LNCaP clone FGC (cell line): Measurements from ENCODE around the gene FKBP7.
"Not testable (repeated sequence)": the region's sequence is repeated elsewhere in the genome, so short reads cannot be mapped to it uniquely, and the experiment has no call there.

Experiments
- DNase-seq: peaks from one replicate; pipeline ENCODE4 v3.0.0-alpha.2; 2011; ENCODE audit warnings: low read depth
- H3K4me3 ChIP-seq: 2 replicates; pipeline ENCODE4 v1.5.1; 2011; ENCODE audit warnings: mild to moderate bottlenecking, low read depth, low read length, control low read depth
- CTCF ChIP-seq: IDR thresholded peaks from 2 replicates; pipeline ENCODE4 v1.5.1; 2012; ENCODE audit warnings: mild to moderate bottlenecking; ENCODE audit not compliant: control insufficient read depth, insufficient read depth; ENCODE audit errors: extremely low read depth

FKBP7 gene

GRCh38 chr2:178478439-178479274 is at the start of gene FKBP7:
Gene FKBP7, minus strand, starts transcription at chr2:178478600. Its CDS starts 101 bp downstream, at chr2:178478499.
- peak within 1 kb of the TSS; percentile 74 for H3K4me3 ChIP-seq
- peak; percentile 65 for TF ChIP-seq CTCF
- DNase-seq = no peak

DNA sequence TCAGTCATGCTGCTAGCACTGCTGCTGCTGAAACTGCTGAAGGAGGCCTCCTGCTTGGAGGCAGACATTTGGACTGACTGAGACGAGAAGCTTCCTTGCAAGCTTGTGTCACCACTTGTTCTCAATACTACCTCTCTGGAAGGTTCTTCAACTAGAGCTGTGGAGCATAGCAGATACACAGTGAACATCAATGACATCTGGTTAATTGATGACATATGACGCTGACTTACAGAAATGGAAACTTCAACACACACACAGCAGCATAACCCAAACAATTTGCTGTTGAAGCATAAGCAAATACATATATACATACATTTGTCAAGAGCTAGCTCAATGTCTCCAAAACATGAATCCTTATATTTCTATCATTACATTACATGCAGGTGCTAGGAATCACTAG is 49.2 kb upstream of the FKBP7 start:
- DNase-seq = no peak
- H3K4me3 ChIP-seq = no peak overlapping the region
- TF ChIP-seq CTCF = no peak

DNA sequence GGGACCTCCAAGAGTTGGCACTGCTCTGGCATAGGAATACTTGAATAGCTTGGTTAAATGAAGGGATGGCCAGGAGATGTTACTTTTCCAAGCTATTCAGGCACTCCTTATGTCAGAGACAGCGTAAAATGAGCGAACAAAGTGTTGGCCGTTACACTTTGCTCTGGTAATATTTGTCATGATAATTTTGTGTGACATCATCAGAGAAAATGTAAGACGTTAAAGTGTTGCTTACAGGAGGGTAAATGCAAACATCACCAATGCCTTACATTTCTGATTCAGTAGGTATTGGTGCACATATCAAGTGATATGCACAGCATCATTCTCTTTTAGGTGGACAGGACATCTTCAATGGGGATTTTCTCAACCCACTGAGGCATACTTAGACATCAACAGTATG is 47.9 kb upstream of the FKBP7 start:
- no peak for TF ChIP-seq CTCF
- no peak overlapping the region for H3K4me3 ChIP-seq
- no peak for DNase-seq

- H3K4me3 ChIP-seq, DNase-seq: not testable (repeated sequence)
Observed at GRCh38 chr2:178525460-178525859, 47.1 kb upstream of the FKBP7 start.

DNA sequence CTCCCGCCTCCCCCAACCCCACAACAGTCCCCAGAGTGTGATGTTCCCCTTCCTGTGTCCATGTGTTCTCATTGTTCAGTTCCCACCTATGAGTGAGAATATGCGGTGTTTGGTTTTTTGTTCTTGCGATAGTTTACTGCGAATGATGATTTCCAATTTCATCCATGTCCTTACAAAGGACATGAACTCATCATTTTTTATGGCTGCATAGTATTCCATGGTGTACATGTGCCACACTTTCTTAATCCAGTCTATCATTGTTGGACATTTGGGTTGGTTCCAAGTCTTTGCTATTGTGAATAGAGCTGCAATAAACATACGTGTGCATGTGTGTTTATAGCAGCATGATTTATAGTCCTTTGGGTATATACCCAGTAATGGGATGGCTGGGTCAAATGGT is 46.6 kb upstream of the FKBP7 start:
- DNase-seq, H3K4me3 ChIP-seq: not testable (repeated sequence)

DNA sequence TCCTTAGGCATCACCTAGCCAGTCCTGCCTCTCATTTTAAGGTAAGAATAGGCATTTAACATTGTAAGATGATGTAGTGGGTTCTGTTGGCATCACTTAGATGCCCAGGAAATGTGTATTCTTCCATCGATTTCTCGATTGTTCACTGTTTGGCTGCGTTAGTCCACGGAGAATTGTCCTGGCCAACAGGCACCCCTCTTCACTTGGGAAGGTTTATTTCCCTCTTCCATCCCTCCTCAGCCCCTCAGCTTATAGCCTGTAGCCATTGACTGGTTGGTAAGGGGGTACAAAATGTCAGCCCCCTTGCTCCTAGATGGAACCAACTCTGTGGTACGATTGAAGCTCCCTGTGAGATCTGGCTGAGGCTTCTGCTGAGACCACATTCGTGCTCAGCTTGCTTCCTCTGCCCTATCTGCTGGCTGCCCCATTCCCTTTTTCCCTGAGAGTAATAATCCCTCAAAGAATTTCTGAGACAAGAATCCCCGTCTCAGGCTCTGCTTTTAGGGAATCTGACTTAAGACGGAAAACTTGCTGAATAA is 45.3 kb upstream of the FKBP7 start:
- peak overlapping the region; percentile 70 for H3K4me3 ChIP-seq
- DNase-seq = no peak
- no peak for TF ChIP-seq CTCF

GRCh38 chr2:178522950-178523595 is 44.7 kb upstream of the FKBP7 start:
- peak overlapping the region; percentile 70 for H3K4me3 ChIP-seq
- peak; percentile 34 for DNase-seq
- peak; percentile 78 for TF ChIP-seq CTCF
